NK-92 (cell line): ENCODE results near the gene UNC5CL.

Experiments
- DNase-seq: peaks from one replicate; lab custom pipeline; 2025; ENCODE audit not compliant: unreplicated experiment; lab: John Stamatoyannopoulos, UW

Gene UNC5CL

DNA sequence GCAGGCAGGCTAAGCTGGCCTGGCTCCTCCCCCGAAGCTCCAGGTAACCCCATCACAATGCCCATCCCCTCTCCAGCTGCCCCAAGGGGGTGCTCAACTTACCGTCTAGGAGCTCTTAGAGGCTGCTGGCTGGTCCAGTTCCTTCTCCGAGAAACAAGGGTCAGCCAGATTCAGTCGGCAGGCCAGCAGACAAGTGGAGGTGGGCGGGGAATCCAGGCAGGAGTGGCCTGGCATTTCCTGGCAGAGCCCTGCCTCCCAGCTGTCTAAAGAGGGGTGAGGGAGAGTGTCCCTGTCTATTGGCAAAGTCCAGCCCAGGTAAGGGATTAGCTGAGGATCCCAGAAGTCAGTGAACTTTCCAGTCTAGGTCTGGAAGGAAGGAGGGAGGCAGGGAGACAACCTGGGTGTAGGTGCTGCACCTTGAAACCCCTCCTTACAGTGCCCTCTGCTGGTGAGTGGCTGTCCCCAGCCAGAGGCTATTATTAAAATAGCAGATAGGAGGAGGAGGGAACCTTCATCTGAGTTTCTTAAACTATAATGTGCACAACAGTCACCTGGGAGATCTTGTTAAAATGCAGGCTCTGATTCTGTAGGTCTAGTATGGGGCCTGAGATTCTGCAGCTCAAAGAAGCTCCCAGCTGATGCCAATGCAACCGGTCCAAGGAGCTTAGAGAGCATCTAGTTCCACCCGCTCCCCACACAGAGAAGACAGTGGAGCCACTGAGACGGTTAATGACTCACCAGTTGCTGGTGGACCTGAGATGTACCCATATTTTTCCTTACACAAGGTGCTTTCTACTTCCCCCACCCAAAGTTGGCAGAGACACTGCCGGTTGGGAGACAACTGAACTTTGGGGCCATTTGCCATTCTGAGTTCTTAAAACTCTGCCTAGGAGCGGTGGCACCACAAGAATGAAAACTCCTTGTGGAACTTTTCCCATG is at the start of gene UNC5CL:
Gene UNC5CL (minus strand): TSS at position 162 of the 939 bp plus-strand sequence. CDS start 4,147 bp downstream, outside the sequence.
- no peak for DNase-seq

GRCh38 chr6:41088451-41088850 is 49.4 kb upstream of the UNC5CL start:
- DNase-seq, result no peak

- no peak for DNase-seq
Measured at GRCh38 chr6:41085182-41085581, 46.2 kb upstream of the UNC5CL start.

- DNase-seq, result no peak
Measured at GRCh38 chr6:41083072-41083471, 44.1 kb upstream of the UNC5CL start.

DNA sequence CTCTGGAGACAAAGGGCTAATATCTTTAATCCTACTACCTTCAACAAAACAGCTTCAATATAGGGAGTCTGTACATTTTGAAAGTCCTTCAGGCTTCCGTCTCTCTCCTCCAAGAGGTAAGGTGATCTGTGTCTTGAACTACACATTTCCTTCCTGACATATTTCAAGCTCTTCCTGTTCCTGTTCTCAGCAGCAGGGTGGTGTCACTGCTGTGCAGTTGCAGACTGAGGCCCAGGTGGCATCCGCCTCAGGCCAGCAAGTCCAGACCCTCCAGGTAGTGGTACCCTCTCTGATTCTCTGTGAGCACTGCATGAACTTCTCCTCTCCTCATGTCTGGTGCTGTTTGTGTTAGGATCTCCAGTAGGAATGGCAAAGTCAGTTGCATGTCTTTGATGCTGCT is 41.6 kb upstream of the UNC5CL start:
- DNase-seq, result no peak

DNA sequence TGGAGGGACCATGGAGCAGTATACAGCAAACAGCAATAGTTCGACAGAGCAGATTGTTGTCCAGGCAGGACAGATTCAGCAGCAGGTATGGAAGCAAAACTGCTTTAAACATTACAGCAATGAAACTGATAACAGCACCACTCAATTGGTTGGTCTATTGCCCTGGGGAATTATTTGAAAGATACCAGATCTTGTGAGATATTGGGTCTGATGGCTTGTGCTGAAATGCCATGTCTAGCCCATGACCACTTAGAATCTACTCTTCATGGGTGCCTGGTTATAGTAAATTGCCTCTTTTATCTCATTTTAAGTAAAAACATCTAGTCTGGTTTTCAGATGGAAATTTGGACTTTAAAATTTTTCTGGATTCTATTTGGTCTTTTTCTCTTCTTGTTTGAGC is 40.1 kb upstream of the UNC5CL start:
- no peak for DNase-seq

DNA sequence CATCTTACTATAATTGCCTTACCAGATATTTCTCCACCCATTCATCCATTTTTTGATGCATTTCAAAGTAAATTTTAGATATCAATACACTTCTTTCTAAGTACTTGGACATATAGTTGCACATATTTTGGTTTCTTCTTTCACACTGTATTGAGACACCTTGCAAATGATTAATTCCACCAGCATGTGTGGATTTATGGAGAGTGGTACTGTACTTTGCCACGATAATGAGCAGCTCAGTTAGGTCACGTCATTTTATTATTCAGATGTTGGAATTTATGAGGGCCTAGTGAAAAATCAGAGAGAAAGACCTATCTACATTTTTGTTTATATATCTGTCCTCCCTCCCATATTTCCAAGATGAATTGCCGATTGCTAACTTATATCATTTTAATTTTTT is 39.1 kb upstream of the UNC5CL start:
- no peak for DNase-seq

DNA sequence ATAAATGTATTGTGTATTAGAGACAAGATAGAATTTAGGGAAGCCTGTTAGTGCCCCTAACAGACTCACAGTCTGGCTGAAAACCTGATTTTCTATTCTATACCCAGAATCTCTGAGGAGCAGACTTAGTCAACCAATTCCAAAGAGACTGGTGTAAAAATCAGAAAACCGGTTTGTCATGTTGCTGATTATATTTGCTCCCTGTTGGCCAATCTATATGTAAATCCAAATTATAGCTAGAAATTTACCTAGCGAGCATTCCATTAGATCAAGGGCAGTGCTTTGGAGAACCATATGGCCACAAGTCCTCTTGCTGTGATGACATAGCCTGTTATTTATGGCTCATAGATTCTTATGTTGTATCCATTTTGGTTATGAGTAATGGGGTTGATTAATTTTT is 38.5 kb upstream of the UNC5CL start:
- no peak for DNase-seq

GRCh38 chr6:41075651-41076626 is 36.9 kb upstream of the UNC5CL start:
- no peak for DNase-seq

DNA sequence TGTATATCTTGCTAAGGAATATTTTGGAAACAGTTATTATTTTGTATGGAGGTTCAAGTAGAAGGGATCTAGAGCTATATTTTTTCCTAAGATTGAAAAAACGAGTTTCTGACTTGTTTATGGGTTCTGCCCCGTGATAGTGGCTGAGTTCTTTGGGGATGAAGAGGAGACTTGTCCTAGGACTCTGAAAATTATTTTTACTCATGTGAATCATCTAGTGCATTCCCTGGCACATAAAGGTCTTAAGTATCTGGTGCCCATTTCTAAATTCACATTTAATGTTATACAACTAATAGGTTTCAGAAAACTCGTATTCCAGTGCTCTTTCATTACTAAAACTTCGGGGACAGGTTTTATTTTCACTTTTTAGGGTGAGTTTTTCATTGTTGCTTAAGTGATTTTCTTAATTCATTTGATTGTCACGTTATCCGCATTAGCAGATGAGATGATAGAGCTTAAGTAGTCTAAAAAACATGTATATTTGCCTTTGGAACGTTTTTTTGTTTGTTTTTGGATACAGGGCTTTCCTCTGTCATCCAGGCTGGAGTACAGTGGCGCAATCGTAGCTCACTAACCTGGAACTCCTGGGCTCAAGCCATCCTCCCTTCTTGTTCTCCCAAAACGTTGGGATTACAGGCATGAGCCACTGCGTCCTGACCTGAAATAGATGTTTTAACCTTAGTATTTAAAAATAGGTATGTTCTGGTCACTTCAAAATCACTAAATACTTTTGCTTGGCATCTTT is 35.8 kb upstream of the UNC5CL start:
- no peak for DNase-seq

DNA sequence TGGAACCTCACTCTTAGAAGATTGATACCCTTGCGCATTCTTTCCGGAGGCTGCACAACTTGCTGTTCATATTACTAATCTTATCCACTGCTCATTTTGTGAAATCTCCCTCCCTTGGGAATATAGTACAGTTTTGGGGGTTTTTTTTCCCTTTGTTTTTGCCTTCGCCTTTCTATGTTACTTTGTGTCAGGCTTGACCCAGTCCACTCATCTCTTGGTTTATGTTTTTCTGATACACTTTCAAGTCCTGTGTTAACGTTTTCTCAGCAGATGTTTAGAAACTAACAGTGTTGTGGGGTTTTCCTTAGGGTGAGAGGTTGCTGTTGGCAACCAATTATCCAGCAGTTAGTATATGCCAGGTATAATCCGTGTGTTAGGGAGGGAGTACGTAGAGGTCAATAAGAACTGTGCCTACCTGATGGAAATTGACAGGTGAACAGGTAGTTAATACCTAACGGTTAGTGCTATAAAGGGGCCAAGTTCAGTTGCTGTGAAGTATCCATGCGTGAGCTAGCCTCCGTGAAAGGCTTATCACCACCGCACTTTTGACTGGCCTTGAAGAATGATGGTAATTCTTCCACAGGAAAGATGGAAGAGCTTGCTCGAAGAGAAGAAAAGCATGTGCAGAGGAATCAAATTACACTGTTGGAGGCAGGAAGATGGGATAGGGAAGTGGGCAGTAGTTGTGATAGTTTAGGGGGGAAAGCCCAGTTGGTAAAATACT is 35.1 kb upstream of the UNC5CL start:
- no peak for DNase-seq

GRCh38 chr6:41073203-41073967 is 34.4 kb upstream of the UNC5CL start:
- no peak for DNase-seq

DNA sequence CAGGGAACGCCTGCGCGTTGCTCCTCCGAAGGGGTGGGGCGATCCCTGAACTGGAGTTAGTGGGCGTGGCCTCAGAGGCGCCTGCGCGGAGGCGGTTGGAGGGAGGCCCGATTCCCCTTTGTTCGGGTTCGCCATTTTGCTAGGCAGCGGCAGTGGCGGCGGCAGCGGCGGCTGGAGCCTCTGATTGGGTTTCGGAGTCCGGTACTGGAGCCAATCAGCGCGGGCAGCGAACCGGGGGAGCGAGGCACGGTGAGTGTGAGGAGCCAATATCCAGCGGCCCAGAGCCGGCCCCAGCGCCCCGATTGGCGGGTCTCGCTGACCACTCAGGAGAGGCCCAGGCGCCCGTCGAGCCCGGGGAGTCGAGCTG is 33.8 kb upstream of the UNC5CL start, which contains the start of gene NFYA:
Gene NFYA (plus strand): TSS at position 139 of the 367 bp plus-strand sequence. CDS start 6,116 bp downstream, outside the sequence.
- DNase-seq, result no peak

- peak; percentile 100 for DNase-seq
Measured at GRCh38 chr6:41071923-41072835, 33.2 kb upstream of the UNC5CL start, which contains the start of gene OARD1. Gene OARD1, minus strand, starts transcription at chr6:41072356. Its CDS starts 722 bp downstream, at chr6:41071634.

DNA sequence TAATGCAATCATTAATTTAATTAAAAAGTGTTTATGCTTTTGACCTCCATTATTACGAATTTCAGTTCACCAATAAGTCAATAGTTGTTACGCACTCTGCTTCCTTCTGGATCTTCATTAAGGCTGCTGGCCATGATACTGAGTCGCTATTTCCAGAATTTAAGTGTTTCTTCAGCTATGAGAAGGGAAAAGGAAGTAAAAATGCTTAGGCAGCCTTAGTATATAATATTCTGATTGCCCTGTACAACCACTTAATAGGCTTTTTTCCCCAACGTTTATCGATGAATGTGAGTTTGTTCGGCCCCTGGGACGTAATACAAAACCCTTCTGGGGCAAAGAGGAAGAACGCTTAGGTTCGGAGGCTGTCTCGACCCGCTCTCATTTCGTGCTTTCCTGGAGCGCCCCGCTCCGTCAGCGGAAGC is 32.5 kb upstream of the UNC5CL start:
- no peak for DNase-seq

- DNase-seq, result no peak
Measured at GRCh38 chr6:41066867-41067304, 27.9 kb upstream of the UNC5CL start.

DNA sequence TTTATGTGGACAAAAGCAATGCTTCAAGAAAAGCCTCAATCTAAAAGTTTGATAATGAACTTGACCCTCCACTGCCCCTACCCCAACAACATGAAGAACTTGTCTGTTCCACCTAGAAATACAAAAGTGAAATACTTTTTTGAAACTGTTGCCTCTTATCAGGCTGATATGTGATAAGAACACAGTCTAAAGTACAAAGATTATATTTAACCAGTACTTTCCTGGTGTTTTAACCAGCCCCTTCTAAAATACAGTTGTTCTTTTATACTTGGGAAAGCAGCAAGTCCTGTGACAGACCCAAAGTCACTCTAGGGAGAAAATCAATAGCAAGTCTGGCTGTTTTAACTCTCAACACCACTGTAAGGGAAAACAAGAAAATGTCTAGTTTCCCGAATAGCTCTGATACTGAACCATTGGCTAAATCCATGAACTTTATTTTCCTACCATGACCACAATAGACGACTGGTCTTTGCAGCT is 26.6 kb upstream of the UNC5CL start:
- DNase-seq, result no peak

DNA sequence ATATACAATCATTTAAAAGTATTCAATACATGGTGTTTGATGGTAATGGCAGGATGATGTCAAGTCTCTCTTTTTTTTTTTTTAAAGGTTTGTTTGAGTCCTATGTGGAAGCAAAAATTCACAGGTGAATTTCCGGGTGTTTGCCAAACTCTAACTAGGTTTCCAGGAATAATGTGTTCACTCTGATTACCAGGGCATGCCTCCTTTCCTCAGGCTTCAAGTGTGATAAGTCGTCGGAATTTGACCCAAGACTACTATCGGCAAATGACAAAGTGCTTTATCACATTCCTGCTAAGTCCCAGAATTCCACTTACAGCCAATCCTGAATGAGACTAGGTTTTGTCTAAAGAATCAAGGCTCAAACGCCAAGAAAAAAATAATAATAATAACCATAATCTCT is 25.8 kb upstream of the UNC5CL start:
- no peak for DNase-seq
